Liver (tissue), 9 donors: ENCODE results near the gene NEUROG1. TPM values are rescaled to one million over a fixed set of nuclear protein-coding genes. Genes with fewer than 3 reads are reported as not detected.

Experiments
- DNase-seq: peaks from one replicate; pipeline ENCODE4 v3.0.0-alpha.2; 2017; ENCODE audit warnings: low spot score
- H3K27ac ChIP-seq, 2 donors: one replicate each; pipeline ENCODE4 v1.7.0; 2013; ENCODE audit warnings: inconsistent platforms in 2 of 2, low read length in 2 of 2, control low read depth in 1 of 2, low read depth in 1 of 2, mild to moderate bottlenecking in 1 of 2
- H3K27me3 ChIP-seq, 4 donors: one replicate each; pipeline versions ENCODE4 v1.6.1 to v1.7.0; 2013; ENCODE audit warnings: low read length in 3 of 4, inconsistent platforms in 1 of 4, mild to moderate bottlenecking in 1 of 4, moderate library complexity in 1 of 4; ENCODE audit not compliant: control insufficient read depth in 4 of 4, insufficient read depth in 4 of 4
- H3K36me3 ChIP-seq, 4 donors: one replicate each; pipeline versions ENCODE4 v1.6.1 to v1.7.0; 2013; ENCODE audit warnings: low read length in 3 of 4, mild to moderate bottlenecking in 3 of 4, low read depth in 1 of 4, moderate library complexity in 1 of 4; ENCODE audit not compliant: control insufficient read depth in 4 of 4, insufficient read depth in 3 of 4
- H3K4me1 ChIP-seq, 4 donors: one replicate each; pipeline versions ENCODE4 v1.6.1 to v1.7.0; 2013; ENCODE audit warnings: low read length in 3 of 4, mild to moderate bottlenecking in 3 of 4, moderate library complexity in 1 of 4; ENCODE audit not compliant: control insufficient read depth in 4 of 4, insufficient read depth in 4 of 4
- H3K4me3 ChIP-seq, 3 donors: one replicate each; pipeline versions ENCODE4 v1.6.1 to v1.7.0; 2013; ENCODE audit warnings: low read length in 3 of 3, control low read depth in 1 of 3, low read depth in 1 of 3, mild to moderate bottlenecking in 1 of 3
- H3K9ac ChIP-seq, 2 donors: one replicate each; pipeline ENCODE4 v1.7.0; 2013; ENCODE audit warnings: low read length in 2 of 2, mild to moderate bottlenecking in 2 of 2, moderate library complexity in 2 of 2, control low read depth in 1 of 2, low read depth in 1 of 2
- H3K9me3 ChIP-seq, 4 donors: one replicate each; pipeline versions ENCODE4 v1.6.1 to v1.7.0; 2013; ENCODE audit warnings: low read length in 3 of 4; ENCODE audit not compliant: control insufficient read depth in 4 of 4
- EGR1 ChIP-seq, 2 donors: IDR thresholded peaks; 2 replicates each; pipeline ENCODE4 v1.6.1; 2016 to 2018; ENCODE audit warnings: antibody characterized with exemption in 2 of 2, low read depth in 2 of 2
- FOXA1 ChIP-seq: IDR thresholded peaks from 2 replicates; pipeline ENCODE4 v1.6.1; 2016; ENCODE audit warnings: antibody characterized with exemption
- FOXA2 ChIP-seq: IDR thresholded peaks from 2 replicates; pipeline ENCODE4 v1.6.1; 2016; ENCODE audit warnings: antibody characterized with exemption
- GABPA ChIP-seq, 2 donors: IDR thresholded peaks in 1 of 2; conservative IDR thresholded peaks in 1 of 2; 2 replicates each; pipeline ENCODE4 v1.6.1; 2016; ENCODE audit warnings: antibody characterized with exemption in 2 of 2, mild to moderate bottlenecking in 1 of 2, moderate library complexity in 1 of 2
- HNF4A ChIP-seq, 2 donors: conservative IDR thresholded peaks; 2 replicates each; pipeline ENCODE4 v1.6.1; 2016; ENCODE audit warnings: antibody characterized with exemption in 2 of 2, mild to moderate bottlenecking in 2 of 2
- HNF4G ChIP-seq: IDR thresholded peaks from 2 replicates; pipeline ENCODE4 v1.6.1; 2016; ENCODE audit warnings: antibody characterized with exemption
- JUND ChIP-seq, 2 donors: IDR thresholded peaks; 2 replicates each; pipeline ENCODE4 v1.6.1; 2016; ENCODE audit warnings: antibody characterized with exemption in 2 of 2
- NR2F2 ChIP-seq: IDR thresholded peaks from 2 replicates; pipeline ENCODE4 v1.6.1; 2016; ENCODE audit warnings: antibody characterized with exemption
- RAD21 ChIP-seq, 2 donors: IDR thresholded peaks; 2 replicates each; pipeline ENCODE4 v1.6.1; 2016; ENCODE audit warnings: antibody characterized with exemption in 2 of 2, mild to moderate bottlenecking in 2 of 2
- RXRA ChIP-seq, 2 donors: IDR thresholded peaks; 2 replicates each; pipeline ENCODE4 v1.6.1; 2017 to 2018; ENCODE audit warnings: antibody characterized with exemption in 2 of 2, mild to moderate bottlenecking in 1 of 2
- SP1 ChIP-seq: IDR thresholded peaks from 2 replicates; pipeline ENCODE4 v1.6.1; 2018; ENCODE audit warnings: antibody characterized with exemption, mild to moderate bottlenecking
- TAF1 ChIP-seq: conservative IDR thresholded peaks from 2 replicates; pipeline ENCODE4 v1.6.1; 2016; ENCODE audit warnings: antibody characterized with exemption, mild to moderate bottlenecking
- YY1 ChIP-seq: IDR thresholded peaks from 2 replicates; pipeline ENCODE4 v1.6.1; 2016; ENCODE audit warnings: antibody characterized with exemption, mild to moderate bottlenecking
- WGBS: extraction: QIAGEN DNeasy Blood & Tissue Kit; methylation state at CpG from one replicate; pipeline ENCODE4 v1.1.7; 2013; 5-methylcytosine and 5-hydroxymethylcytosine counted together
- polyA plus RNA-seq, 2 donors: library from polyadenylated mRNA; stranded (reverse) in 1 of 2; unstranded in 1 of 2; fragments of 200-250 nt in 1 of 2; fragments of >200 nt in 1 of 2; fragmentation: Nextera tagmentation in 1 of 2; extraction: Ambion mirVana in 1 of 2; gene quantifications; one replicate each; pipeline versions ENCODE4 v1.2.1 to v1.2.3, GENCODE V29; 2013 to 2015
- total RNA-seq, 2 donors: library from RNA; depleted of rRNA; stranded (reverse); fragments of >200 nt; gene quantifications; one replicate each; pipeline ENCODE4 v1.2.3, GENCODE V29; 2014
- TF ChIP-seq, protein P1 (sequence below): IDR thresholded peaks from 2 replicates; pipeline ENCODE4 v1.6.1; 2016; ENCODE audit warnings: antibody characterized with exemption, mild to moderate bottlenecking
- TF ChIP-seq, protein P2 (sequence below): IDR thresholded peaks from 2 replicates; pipeline ENCODE4 v1.6.1; 2016; ENCODE audit warnings: antibody characterized with exemption
- TF ChIP-seq, protein P3 (sequence below): IDR thresholded peaks from 2 replicates; pipeline ENCODE4 v1.6.1; 2016; ENCODE audit warnings: antibody characterized with exemption
- TF ChIP-seq, protein P4 (sequence below): IDR thresholded peaks from 2 replicates; pipeline ENCODE4 v1.6.1; 2016; ENCODE audit warnings: antibody characterized with exemption
- TF ChIP-seq, protein P5 (sequence below): fragments of 150-350 bp; IDR thresholded peaks from 2 replicates; pipeline ENCODE4 v1.5.1; 2017; ENCODE audit warnings: improper control_type of control experiment, low read depth, low read length; ENCODE audit not compliant: missing input control
- donor health status: healthy.
- donor health status: healthy.
- donor health status: healthy.
- donor health status: healthy.
- donor health status: healthy.

NEUROG1 gene
- total and polyA plus RNA-seq, 4 donors, result not detected

GRCh38 chr5:135521964-135522363 is 13.8 kb downstream of the NEUROG1 start:
- peaks cover 0 to 3% (median 0%) of the 10 kb centered on the region in 4 donors for H3K27me3 ChIP-seq
- no peaks in the 10 kb centered on the region for H3K4me1 ChIP-seq
- no peak overlapping the region for H3K27ac ChIP-seq
- no peaks in the 10 kb centered on the region for H3K36me3 ChIP-seq
- no peak overlapping the region for H3K9ac ChIP-seq
- DNase-seq, result no peak
- 29% methylated on average over 2 of the region's 2 CpGs for whole genome bisulfite sequencing
- no peak overlapping the region for H3K4me3 ChIP-seq
- TF ChIP-seq RAD21 (IDR thresholded peaks at IDR 0.05) (no peak), YY1 (no peak), HNF4A (conservative IDR thresholded peaks at IDR 0.05) (no peak), HNF4G (no peak), FOXA2 (no peak), JUND (IDR thresholded peaks at IDR 0.05) (no peak), NR2F2 (no peak), RXRA (IDR thresholded peaks at IDR 0.05) (no peak), GABPA (IDR thresholded peaks at IDR 0.05 in 1 of 2, conservative IDR thresholded peaks at IDR 0.05 in 1 of 2) (no peak), SP1 (no peak), TAF1 (no peak), EGR1 (IDR thresholded peaks at IDR 0.05; ENCODE audit: low read depth in 2 of 2) (no peak), FOXA1 (no peak)
- TF ChIP-seq, protein P1, sequence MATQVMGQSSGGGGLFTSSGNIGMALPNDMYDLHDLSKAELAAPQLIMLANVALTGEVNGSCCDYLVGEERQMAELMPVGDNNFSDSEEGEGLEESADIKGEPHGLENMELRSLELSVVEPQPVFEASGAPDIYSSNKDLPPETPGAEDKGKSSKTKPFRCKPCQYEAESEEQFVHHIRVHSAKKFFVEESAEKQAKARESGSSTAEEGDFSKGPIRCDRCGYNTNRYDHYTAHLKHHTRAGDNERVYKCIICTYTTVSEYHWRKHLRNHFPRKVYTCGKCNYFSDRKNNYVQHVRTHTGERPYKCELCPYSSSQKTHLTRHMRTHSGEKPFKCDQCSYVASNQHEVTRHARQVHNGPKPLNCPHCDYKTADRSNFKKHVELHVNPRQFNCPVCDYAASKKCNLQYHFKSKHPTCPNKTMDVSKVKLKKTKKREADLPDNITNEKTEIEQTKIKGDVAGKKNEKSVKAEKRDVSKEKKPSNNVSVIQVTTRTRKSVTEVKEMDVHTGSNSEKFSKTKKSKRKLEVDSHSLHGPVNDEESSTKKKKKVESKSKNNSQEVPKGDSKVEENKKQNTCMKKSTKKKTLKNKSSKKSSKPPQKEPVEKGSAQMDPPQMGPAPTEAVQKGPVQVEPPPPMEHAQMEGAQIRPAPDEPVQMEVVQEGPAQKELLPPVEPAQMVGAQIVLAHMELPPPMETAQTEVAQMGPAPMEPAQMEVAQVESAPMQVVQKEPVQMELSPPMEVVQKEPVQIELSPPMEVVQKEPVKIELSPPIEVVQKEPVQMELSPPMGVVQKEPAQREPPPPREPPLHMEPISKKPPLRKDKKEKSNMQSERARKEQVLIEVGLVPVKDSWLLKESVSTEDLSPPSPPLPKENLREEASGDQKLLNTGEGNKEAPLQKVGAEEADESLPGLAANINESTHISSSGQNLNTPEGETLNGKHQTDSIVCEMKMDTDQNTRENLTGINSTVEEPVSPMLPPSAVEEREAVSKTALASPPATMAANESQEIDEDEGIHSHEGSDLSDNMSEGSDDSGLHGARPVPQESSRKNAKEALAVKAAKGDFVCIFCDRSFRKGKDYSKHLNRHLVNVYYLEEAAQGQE, result no peak
- TF ChIP-seq, protein P2, sequence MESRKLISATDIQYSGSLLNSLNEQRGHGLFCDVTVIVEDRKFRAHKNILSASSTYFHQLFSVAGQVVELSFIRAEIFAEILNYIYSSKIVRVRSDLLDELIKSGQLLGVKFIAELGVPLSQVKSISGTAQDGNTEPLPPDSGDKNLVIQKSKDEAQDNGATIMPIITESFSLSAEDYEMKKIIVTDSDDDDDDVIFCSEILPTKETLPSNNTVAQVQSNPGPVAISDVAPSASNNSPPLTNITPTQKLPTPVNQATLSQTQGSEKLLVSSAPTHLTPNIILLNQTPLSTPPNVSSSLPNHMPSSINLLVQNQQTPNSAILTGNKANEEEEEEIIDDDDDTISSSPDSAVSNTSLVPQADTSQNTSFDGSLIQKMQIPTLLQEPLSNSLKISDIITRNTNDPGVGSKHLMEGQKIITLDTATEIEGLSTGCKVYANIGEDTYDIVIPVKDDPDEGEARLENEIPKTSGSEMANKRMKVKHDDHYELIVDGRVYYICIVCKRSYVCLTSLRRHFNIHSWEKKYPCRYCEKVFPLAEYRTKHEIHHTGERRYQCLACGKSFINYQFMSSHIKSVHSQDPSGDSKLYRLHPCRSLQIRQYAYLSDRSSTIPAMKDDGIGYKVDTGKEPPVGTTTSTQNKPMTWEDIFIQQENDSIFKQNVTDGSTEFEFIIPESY, result no peak
- TF ChIP-seq, protein P3, sequence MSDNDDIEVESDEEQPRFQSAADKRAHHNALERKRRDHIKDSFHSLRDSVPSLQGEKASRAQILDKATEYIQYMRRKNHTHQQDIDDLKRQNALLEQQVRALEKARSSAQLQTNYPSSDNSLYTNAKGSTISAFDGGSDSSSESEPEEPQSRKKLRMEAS, result no peak
- TF ChIP-seq, protein P4, sequence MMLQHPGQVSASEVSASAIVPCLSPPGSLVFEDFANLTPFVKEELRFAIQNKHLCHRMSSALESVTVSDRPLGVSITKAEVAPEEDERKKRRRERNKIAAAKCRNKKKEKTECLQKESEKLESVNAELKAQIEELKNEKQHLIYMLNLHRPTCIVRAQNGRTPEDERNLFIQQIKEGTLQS, result no peak
- TF ChIP-seq, protein P5, sequence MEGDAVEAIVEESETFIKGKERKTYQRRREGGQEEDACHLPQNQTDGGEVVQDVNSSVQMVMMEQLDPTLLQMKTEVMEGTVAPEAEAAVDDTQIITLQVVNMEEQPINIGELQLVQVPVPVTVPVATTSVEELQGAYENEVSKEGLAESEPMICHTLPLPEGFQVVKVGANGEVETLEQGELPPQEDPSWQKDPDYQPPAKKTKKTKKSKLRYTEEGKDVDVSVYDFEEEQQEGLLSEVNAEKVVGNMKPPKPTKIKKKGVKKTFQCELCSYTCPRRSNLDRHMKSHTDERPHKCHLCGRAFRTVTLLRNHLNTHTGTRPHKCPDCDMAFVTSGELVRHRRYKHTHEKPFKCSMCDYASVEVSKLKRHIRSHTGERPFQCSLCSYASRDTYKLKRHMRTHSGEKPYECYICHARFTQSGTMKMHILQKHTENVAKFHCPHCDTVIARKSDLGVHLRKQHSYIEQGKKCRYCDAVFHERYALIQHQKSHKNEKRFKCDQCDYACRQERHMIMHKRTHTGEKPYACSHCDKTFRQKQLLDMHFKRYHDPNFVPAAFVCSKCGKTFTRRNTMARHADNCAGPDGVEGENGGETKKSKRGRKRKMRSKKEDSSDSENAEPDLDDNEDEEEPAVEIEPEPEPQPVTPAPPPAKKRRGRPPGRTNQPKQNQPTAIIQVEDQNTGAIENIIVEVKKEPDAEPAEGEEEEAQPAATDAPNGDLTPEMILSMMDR, result no peak
- H3K9me3 ChIP-seq, result peaks cover 0 to 6% (median 2%) of the 10 kb centered on the region in 4 donors
